ENCODE data around the gene DNAJC30.

- TF ChIP-seq POLR2AphosphoS5 (IDR thresholded peaks at IDR 0.05), result no peak
- TF ChIP-seq EP300 (IDR thresholded peaks at IDR 0.05), result no peak
- TF ChIP-seq CTCF (IDR thresholded peaks at IDR 0.05), result no peak
- no peak for TF ChIP-seq POLR2A (IDR thresholded peaks at IDR 0.05)
Observed at GRCh38 chr7:73717025-73717807, 34.0 kb upstream of the DNAJC30 start.

Measured in suprapubic skin (tissue), 4 donors.